Hematopoietic multipotent progenitor cell treated with erythropoietin and hydrocortisone succinate and interleukin-3 and kit ligand, for 8 days (in vitro differentiated cells): Measurements from ENCODE around the gene SYMPK.
A peak's percentile ranks its signal among the peaks of the same experiment; 100 is the strongest.

Experiments
- DNase-seq: peaks from one replicate; pipeline ENCODE4 v3.0.0-alpha.2; 2015

Gene SYMPK

DNA sequence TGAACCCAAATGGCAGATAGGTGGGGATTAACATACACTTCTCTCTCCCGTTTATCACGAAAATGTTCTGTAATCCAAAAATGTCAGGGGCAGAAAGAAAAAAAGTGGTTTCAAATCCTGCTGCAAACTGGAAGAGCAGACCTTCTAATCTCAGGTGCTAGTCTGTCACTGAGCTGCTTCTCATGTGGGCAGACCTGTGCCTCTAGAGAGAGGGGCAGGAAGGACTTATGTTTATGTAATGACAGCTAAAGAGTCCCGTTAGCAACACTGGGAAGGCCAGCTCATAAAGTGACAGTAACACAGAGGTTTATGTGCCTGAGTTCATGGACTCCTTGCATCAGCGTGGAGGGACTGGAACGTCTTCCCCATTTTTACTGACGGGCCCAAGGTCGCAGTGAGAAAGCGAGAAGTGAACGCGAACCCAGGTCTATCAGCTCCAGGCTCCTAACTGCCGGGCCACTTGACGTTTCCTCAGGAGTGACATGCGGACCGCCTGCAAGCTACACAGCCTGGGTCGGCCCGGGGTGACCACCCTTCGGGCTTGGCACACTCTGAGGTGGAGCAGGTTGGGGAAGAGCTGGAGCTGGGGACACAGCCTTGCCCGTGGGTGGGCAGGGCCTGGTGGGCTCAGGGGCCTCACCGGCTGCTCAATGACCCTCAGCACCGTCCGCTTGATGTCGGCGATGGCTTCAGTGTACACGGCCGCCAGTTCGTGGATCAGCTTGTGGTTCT lies 38.2 kb downstream of the SYMPK start:
- DNase-seq = no peak

DNA sequence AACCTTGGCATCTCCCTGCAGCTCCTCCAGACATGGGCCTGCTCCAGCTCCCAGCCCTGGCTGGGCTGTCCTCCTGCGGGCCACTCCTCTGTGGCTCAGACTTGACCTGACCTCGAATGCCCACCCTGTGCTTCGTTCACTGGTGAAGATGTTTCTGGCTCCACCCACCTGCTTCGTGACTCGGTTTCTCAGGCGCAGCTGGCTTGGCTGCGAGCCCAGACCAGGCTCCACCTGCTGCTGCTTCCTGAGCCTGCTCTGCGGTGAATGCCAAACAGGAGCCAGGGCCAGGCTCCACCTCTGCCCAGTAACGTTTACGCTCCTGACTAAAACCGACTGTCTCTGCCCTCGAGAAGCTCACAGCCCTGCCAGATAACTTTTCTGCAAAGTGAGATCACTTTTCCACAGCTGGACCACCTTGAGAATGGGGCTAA lies 38.9 kb downstream of the SYMPK start:
- no peak for DNase-seq

DNA sequence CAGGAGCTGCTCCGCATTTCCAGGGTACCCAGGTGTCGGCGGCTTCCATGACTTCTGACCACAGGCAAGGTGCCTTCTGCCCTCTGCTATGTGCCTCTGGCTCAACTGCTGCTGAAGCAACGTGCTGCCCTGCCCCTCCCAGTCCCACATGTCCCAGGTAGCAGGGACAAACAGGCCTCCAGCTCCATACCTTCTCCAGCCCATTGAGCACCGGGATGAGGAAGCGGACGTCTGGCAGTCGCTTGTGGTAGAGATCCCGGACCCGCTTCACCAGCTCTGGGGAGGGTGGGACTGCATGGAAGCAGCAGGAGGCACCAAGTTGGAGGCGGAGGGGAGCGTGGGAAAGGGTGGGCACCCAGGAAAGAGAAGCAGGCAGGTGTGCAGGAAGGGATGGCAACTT lies 39.8 kb downstream of the SYMPK start:
- DNase-seq = no peak

DNA sequence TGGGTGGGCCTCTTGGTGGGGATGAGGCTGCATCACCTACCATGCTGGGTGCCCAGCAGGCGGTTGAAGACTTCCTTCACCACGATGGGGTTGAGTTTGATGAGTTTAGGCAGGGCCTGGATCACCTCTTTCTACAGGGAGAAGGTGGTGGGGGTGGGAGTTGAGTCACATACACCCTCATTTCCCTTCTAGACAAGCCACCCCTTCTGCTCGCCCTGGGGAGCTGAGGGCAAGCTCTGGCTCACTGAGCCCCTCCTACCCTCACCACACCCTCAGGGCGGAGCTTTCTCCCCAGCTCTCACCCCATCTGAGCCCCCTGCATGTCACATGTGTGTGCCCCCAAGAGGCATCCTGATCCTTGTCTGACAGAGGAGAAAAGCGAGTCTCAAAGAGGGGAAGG lies 40.2 kb downstream of the SYMPK start:
- no peak for DNase-seq

DNA sequence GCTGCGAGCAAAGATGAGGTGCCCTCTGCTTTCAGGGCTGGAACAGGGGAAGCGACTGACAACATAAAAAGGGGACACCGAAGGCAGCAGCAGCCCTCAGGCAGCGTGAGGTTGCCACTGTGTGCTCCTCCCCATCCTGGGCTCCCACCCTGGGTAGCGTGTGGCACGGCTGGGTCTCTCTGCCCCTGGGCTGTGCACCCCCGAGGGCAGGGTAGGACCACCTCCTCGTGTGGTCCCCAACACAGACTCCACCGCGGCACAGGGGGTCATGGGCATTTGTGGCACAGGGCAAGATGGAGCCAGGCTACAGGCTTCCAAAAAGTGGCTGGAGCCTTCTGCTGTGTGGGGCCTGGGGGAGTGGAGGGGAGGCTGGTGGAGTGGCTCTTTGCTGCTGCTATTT lies 41.4 kb downstream of the SYMPK start:
- no peak for DNase-seq

DNA sequence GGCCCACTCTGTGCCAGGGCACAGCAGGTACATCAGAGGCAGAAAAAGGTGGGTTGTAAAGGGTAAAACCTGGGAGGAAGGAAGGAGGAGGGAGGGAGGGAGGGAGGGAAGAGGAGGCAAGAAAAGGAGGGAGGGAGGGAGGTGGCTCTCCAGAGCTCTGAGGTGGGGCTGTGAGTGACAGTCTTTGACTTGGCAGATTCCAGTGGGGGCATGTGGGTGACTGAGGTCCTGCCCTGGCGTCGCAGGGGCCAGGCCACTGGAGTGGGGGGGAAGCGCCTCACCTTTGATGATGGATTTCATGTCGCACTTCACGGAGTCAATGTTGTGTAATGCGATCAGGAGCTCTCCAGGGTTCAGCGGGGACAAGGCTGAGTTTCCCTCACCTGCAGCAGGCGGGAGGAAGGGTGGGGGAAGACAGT lies 41.8 kb downstream of the SYMPK start:
- no peak for DNase-seq

DNA sequence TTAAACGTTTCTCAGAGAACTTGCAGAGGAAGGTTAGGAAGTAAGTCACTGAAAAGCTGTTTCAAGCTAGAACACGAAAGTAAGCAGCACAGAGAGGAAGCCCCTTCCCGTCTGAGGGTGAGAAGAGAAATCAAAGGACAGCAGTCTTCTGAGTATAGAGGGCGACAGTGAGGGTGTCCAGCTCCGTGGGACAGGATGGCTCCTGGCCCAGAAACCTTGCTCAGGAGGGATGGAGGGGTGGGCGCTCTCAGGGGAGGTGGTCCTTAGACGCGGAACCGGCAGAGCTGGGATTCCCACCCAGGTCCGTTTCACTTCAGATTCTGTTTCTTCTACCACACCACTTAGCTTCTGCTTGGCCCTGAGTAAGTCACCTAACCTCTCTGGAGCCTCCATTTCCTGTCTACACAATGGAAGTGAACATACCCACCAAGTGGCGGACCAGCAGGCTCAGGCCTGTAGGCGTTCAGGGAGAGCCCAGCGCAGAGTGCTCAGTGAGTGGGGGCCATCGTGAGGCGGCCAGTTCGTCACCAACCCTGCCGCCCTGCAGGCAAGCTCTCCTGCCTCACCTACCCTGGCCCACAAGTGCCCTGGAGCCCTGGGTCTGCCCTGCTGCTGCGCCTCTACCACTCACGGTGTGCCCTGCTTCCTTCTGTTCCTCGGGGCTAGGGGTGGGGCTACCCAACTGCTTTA lies 42.4 kb downstream of the SYMPK start:
- no peak for DNase-seq

DNA sequence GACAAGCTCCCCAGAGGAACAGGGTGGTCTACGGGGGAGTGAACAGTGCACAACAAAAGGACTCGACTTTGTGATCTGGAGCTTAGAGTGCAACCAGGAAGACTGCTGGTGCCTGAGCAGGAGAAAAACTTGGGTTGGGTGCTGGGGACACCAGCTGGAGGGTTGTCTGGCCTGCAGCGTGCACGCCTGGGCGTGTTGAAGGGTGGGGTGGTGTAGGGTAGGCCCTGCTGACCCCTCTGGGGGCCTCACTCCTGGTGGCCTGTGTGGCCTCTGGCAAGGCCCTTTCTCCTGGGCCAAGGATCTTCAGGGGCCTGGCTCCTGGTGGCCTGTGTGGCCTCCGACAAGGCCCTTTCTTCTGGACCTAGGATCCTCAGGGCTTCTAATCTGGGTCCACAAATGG lies 43.2 kb downstream of the SYMPK start:
- DNase-seq = no peak

DNA sequence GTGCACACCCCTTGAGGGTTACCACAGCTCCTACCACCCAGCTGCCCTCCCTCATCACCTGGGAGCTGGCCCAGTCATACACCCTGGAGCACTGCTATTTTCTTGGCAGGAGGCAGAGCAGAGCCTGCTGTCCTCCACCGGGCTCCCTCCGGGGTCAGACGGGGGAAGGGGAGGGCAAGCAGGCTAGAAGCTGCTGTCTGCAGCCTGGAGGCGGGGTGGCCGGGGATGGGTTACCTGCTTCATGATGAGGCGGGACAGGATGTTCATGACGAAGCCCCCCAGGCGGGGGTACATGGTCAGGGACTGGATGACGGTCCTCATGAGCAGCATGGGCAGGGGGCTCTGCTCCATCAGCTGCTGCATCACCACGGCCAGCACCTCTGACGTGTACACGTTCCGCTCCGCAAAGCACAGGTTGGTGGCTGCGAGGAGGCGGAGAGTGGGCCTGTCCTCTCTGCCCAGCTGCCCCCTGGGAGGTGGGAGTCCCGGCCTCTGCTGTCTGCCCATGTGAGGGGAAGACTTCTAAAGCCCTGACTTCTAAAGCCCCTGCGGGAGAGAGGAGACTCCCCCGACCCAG lies 45.1 kb downstream of the SYMPK start:
- DNase-seq = no peak

DNA sequence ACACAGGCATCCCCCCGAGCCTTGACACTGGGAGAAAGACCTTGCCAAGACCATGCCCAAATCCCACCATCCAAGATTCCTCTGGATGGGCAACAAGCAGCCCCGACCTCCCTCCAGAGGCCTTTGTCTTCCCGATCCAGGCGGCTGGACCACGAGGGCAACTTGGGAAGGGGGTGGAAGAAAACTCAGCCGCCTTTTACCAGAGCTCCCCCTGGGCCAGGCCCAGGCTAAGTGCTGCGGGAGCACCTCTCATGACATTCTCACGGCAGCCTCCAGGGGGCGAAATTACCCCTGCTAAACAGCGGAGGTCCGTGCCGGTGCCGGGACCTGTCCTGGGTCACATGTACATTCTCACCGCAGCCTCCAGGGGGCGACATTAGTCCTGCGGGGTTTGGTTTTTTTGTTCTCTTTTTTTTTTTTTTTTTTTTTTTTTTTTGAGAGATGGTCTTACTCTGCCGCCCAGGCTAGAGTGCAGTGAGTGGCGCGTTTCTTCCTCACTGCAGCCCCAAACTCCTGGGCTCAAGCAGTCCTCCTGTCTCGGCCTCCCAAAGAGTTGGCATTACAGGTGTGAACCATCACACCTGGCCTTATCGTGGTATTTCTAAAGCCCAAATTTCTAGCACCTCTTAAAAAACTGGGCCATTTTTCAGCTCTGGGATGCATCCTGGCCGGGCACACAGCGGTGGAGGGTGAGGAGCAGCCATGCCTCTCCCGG lies 45.8 kb downstream of the SYMPK start:
- peak; percentile 94 for DNase-seq

DNA sequence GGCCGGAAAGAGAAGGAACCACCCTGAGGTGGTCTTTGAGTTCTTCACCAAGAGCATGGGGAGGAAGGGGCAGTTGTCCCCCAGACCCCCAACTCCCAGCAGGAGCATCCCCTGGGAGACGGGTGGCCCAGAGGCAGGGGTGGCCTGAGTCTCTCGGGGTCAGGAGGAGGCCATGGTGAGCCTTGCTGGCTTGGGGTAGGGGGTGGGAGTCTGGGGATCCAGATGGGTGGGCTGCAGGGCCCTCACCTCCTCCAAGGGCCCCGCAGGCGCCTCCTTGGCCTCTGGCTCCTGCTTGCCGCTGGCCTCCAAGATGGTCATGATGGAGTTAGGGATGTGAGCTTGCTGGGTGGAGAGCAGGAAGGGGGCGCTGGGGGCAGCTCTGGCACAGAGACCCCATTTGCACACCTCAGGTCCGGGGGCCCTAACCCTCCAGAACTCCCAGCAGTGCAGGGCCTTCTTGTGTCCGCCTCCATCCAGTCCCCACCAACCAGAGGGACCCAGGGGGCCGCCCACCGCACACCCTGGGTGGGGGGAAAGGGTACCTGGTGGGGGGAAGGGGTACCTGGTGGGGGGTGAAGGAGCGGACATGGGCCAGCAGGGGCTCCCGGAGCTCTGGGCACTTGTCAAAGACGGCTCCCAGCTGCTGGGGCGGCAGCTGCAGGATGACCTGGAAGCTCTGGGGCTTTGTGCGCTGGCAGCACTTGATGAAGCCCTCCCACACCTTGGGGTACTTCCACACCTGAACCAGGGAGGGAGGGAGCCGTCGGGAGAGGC lies 46.5 kb downstream of the SYMPK start:
- DNase-seq = no peak

DNA sequence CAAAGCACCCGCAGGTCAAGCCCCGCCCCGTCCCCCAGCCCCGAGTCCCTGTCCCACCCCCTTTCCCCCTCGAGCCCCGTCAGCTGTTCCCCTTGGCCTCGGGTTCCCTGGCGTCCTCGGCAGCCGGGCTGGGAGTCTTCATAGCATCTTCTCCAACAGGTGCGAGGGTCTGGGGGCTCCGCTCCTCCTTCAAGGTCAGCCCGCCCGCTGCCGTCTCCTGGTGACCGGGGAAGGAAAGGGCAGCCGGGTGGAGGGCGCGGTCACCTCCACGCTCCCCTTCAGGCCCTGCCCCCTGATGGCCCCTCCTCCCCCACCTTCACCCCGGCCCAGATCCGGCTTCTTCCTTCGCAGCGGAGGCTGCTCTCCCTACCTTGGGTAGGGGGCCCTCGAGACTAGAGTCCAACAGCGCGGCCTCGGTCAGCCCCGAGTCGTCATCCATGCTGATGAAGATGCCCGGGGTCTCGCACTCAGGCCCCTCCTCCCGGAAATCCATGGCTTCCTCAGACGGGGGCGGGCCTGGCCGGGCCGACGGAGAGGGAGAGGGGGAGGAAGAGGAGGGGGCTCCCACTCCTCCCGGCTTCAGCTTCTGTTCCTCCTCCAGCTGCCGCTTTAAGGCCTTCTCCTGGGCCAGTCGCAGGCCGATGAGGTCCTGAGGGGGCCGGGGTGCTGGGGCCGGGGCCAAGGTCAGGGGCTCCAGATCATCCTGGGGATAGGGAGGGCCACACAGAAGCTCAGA lies 47.3 kb downstream of the SYMPK start:
- no peak for DNase-seq

DNA sequence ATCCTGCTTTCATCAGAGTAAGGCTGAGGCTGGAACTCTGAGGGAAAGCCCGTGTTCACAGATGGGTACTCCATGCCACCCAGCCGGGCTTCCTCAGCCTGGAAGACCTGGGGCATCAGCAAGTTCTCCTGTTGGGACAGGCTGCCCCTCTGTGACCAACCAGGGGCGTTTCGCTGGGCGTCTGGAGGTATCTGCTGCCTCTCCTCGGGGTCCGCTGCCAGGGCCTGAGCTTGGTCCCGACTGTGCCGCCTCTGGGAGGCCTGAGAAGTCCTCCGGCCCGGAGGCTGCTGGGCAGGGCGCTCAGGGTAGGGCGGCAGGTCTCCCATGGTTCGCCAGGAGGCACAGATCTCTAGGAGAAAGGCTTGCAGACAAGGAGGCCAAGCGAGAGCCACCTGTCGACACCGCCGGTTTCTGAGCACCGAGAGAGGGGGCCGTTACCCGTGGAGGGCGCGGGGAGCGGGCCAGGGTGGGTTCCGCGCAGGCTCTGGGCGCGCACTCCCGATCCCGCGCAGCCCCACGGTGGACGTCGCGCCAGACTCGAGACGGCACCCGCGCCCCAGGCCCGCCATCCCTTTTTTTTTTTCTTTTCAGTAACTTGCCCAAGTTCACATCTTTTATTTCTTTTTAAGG lies 48.0 kb downstream of the SYMPK start, which contains the start of gene RSPH6A:
Gene RSPH6A (minus strand): TSS at position 458 of the 630 bp plus-strand sequence. CDS start 132 bp downstream, at position 326.
- no peak for DNase-seq

DNA sequence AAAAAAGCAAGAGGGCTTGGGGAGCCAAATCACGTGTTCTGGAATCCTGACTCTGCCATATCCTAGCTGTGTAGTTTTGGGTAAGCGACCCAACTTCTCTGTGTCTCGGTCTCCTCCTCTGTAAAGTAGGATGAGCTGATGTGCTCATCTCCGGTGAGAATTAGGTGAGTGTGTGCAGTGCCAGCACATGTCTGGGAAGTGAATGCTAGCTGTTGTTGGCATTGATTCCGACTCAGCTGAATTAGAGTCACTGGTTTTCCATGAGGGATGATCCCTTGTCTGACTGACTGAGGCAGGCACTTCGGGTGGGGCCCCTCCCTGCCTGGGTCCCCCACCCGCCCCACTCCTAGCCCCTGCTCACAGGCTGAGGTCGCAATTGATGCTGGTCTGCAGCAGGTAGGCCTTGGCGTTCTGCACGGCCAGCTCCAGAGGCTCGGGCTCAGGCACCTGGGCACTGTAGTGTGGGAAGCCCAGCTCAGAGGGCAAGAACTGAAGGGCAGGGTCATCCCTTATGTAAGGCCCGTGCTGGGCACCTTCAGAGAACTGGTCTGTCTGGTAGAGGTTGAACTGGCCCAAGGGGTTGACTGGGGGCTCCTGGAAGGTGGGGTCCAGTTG lies 48.7 kb downstream of the SYMPK start:
- no peak for DNase-seq

DNA sequence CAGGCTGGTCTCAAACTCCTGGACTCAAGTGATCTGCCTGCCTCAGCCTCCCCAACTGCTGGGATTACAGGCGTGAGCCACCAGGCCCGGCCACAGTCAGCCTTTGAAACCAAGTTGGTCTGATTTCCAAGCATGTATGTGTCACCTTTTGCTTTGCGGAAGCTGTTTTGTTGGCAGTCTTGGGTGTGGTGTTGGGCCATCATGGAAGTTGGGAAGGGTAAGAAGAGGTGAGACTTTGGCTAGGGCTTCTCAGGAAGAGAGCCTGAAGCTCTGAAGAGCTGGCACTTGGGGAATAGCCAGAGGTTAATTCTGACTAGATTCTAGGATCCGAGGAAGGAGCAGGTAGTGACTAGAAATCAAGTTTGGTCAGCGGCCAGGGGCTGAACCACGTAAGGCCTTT lies 50.6 kb downstream of the SYMPK start:
- no peak for DNase-seq

DNA sequence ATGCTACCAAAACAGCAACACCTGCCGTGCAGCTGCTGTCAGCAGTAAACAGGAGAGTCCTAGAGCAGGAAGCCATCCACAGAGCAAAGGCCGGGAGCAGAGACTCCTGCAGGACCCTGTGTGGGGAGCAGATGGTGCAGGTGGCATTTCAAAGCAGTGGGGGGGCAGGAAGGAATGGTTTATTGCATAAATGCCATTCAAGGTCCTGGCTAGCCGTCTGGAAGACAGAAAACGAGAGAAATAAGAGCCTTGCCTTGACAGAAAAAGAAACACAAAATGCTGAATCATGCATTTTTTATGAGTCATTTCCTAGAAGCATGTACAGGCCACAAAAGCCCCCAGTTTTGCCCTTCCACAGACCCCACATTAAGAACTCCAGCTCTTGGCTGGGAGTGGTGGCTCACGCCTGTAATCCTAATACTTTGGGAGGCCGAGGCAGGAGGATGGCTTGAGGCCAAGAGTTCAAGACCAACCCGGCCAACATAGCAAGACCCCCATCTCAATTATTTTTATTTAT lies 53.2 kb downstream of the SYMPK start:
- peak; percentile 52 for DNase-seq

DNA sequence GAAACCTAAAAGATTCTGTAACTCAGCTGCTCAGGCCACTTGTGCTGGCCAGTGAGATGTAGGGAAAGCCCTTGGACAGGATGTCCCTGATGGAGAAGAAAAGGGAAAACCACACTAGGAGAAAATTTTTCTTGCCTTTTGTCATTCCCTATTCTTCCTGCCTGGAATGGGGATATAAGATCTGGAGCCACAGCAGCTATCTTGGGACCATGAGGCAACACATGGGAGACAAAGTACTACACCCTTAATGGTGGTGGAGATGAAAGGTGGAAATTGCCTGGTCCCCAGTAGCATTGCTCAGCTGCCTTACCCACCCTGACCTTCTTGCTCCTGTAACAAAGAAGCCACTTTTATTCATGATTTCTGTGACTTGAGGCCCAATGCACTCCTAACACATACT lies 57.2 kb downstream of the SYMPK start:
- DNase-seq = no peak

DNA sequence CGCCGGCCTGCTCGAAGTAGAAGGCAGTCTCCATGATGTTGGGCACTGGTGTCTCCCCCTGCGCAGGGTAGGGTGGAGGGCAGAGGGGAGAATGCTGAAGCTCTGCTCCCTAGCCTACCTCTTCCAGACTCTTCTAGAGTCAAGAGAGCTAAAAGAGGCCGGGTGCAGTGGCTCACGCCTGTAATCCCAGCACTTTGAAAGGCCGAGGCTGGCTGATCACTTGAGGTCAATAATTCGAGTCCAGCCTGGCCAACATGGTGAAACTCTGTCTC lies 58.1 kb downstream of the SYMPK start:
- no peak for DNase-seq

DNA sequence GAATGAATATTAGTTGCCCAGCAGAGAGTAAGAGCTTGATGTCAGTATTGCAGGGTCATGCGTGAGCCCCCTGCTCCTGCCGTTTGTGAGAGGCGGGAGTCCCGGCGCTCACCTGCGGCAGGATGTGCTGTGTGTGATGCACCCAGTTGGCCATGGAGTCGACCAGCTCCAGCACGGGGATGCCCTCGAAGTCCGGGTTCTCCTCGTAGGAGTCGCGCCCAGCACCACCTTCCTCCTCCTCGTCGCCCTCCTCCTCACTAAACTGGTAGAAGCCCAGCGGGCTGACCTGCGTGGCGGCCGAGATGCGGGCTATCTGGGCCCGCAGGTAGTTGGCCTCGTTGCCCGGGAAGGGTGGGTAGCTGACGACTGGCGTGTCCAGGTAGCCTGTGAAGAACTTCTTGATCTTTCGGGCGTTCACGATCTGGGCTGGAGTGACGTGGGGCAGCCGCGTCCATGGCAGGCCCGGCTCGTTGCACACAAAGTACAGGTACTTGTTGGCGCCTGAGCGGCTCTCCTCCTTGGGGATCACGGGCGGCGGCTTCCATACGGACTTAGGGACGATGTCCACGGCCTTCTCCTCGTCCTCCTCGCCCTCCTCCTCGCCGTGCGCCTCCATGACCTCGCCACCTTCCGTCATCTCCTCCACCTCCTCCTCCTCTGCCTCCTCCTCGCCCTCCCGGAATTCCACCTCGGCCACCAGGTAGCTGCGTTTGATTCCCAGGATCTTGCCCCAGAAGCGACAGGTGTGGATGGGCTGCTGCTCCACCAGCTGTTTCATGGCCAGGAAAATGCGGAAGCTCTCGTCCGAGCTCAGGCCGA lies 58.6 kb downstream of the SYMPK start:
- DNase-seq = no peak

DNA sequence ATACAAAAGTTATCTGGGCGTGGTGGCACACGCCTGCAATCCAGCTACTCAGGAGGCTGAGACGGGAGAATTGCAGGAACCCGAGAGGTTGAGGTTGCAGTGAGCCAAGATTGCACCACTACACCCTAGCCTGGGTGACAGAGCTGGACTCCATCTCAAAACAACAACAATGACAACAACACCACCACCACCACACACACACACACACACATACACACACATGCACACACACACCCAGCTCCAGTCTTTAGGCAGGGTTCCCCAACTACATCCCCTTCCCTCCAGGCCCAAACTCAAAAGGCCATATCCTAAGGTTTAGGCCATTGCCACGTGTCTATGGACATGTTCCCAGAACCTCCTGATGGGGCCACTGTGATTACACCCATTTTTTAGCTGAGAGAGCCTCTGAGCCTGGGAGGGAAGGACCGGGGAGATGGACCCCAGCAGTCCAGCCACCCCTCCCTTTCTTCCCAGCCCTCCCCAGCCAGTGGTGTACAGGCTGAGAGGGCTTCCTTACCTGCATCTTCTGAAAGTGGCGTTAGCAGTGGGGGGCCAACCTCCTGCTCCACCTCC lies 61.3 kb downstream of the SYMPK start:
- DNase-seq = no peak
